Measurements from ENCODE around the gene CLEC18B. TPM values are rescaled to one million over a fixed set of nuclear protein-coding genes. Genes with fewer than 3 reads are reported as not detected.
"Not testable (repeated sequence)": the region's sequence is repeated elsewhere in the genome, so short reads cannot be mapped to it uniquely, and the experiment has no call there.

Gene CLEC18B
- total RNA-seq, 3 donors from 2014 or later = 0.16 to 1.6 TPM; not detected in 1

DNA sequence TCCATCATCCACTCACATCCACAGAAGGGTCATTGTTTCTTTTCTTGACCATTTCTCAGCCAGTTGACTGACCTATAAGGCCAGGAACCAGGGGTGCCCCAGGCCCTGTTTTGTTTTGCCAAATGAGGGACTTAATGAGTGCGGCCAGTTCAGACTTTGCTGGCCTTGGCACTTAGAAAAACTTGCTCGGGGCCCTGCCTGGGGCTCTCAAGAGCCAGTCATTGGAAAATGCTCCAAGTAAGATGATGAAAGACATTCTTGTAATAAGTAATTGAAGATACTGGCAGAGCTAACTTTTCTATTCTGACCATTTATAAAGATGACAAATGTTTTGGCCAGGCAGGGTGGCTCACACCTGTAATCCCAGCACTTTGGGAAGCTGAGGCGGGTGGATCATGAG is 29.0 kb upstream of the CLEC18B start:
- Histone ChIP-seq H3K4me1 (no peaks in the 10 kb centered on the region), H3K27ac (peak overlapping the region; percentile 70 to 91), H3K36me3 (peaks cover 3% of the 10 kb centered on the region), H3K27me3 (no peaks in the 10 kb centered on the region), H3K9me3 (no peaks in the 10 kb centered on the region), H3K4me3 (no peak overlapping the region)
- intact Hi-C loops (cut with DNase I; ENCODE audit: low total_unique reads) = no loop called here
- no peak for TF ChIP-seq POLR2AphosphoS5 (IDR thresholded peaks at IDR 0.05)
- no peak for TF ChIP-seq POLR2A (IDR thresholded peaks at IDR 0.05)
- TF ChIP-seq, protein P1, sequence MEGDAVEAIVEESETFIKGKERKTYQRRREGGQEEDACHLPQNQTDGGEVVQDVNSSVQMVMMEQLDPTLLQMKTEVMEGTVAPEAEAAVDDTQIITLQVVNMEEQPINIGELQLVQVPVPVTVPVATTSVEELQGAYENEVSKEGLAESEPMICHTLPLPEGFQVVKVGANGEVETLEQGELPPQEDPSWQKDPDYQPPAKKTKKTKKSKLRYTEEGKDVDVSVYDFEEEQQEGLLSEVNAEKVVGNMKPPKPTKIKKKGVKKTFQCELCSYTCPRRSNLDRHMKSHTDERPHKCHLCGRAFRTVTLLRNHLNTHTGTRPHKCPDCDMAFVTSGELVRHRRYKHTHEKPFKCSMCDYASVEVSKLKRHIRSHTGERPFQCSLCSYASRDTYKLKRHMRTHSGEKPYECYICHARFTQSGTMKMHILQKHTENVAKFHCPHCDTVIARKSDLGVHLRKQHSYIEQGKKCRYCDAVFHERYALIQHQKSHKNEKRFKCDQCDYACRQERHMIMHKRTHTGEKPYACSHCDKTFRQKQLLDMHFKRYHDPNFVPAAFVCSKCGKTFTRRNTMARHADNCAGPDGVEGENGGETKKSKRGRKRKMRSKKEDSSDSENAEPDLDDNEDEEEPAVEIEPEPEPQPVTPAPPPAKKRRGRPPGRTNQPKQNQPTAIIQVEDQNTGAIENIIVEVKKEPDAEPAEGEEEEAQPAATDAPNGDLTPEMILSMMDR (IDR thresholded peaks at IDR 0.05) = no peak
- no peak for DNase-seq (ENCODE audit: low spot score in 2 of 2)

DNA sequence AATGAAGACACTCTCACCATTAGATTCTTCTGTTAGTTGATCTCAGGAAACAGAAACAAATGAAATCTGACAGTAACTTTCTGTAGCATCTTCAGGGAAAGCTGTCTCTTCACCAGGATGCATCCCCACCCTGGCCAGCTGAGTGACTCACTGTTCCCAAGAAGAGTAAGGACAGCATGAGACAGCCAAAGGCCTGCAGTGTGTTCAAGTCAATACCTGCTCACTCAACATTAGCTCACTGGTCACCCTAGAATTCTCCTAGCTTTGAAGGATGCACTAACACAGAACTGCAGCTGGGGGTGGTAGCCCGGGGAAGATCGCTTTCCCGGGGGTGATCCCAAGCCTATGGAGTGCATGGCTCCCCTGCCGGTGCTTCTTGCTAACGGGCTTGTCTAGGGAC is 28.2 kb upstream of the CLEC18B start:
- TF ChIP-seq, protein P1 (IDR thresholded peaks at IDR 0.05) = no peak
- TF ChIP-seq POLR2AphosphoS5 (IDR thresholded peaks at IDR 0.05) (no peak), POLR2A (IDR thresholded peaks at IDR 0.05) (no peak)
- Histone ChIP-seq H3K4me1 (no peaks in the 10 kb centered on the region), H3K36me3 (no peaks in the 10 kb centered on the region), H3K27me3 (no peaks in the 10 kb centered on the region), H3K27ac (peak overlapping the region; percentile 70 to 91), H3K4me3 (no peak overlapping the region), H3K9me3 (no peaks in the 10 kb centered on the region)
- intact Hi-C loops (cut with DNase I; ENCODE audit: low total_unique reads) = no loop called here
- no peak for DNase-seq (ENCODE audit: low spot score in 2 of 2)

DNA sequence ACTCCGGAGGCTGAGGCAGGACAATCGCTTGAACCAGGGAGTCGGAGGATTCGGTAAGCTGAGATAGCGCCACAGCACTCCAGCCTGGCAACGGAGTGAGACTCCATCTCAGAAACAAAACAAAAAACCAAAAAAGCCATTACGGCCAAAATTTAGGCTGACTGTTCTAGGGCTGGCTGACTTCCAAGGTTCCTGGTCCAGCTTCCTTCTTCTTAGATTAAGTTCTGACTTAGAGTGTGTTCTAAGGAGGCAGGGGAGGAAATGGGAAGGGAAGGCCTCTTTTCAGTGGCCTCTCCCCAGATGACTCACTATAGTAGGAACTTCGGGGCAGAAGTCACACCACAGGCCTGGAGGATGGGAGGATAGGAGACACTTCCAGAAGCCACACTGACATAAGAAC is 27.7 kb upstream of the CLEC18B start:
- H3K27ac ChIP-seq = peak overlapping the region; percentile 70 to 91
- peak in 1 of 3 donors; percentile 57 for TF ChIP-seq POLR2AphosphoS5 (IDR thresholded peaks at IDR 0.05)
- no peak for TF ChIP-seq POLR2A (IDR thresholded peaks at IDR 0.05)
- no peak overlapping the region for H3K4me3 ChIP-seq
- intact Hi-C loops (cut with DNase I; ENCODE audit: low total_unique reads) = no loop called here
- H3K36me3 ChIP-seq = no peaks in the 10 kb centered on the region
- no peaks in the 10 kb centered on the region for H3K9me3 ChIP-seq
- no peaks in the 10 kb centered on the region for H3K27me3 ChIP-seq
- H3K4me1 ChIP-seq = no peaks in the 10 kb centered on the region
- DNase-seq (ENCODE audit: low spot score in 2 of 2) = peak in 1 of 2 donors; percentile 44

DNA sequence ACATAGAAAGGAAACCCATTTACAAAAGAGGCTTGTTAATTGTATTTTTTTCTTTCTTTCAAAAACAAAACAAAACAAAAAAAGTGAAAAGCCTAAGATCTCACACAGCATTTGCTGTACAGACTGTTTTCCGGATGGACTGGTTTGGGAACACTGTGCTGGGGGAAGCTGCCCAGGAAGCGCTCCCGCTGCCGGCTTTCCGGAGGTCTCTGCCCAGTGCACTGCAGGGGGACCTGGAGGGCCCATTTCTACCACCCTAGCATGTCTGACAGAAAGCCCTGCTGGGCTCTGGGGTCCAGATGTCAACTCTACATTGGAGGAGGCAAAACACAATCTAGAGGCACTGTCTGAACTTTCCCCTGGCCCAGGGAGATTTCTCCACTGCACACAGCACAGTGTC is 26.3 kb upstream of the CLEC18B start:
- no peak overlapping the region for H3K27ac ChIP-seq
- TF ChIP-seq POLR2A (IDR thresholded peaks at IDR 0.05) = no peak
- TF ChIP-seq, protein P1 (IDR thresholded peaks at IDR 0.05) = no peak
- no peak for TF ChIP-seq POLR2AphosphoS5 (IDR thresholded peaks at IDR 0.05)
- intact Hi-C loops (cut with DNase I; ENCODE audit: low total_unique reads) = no loop called here

DNA sequence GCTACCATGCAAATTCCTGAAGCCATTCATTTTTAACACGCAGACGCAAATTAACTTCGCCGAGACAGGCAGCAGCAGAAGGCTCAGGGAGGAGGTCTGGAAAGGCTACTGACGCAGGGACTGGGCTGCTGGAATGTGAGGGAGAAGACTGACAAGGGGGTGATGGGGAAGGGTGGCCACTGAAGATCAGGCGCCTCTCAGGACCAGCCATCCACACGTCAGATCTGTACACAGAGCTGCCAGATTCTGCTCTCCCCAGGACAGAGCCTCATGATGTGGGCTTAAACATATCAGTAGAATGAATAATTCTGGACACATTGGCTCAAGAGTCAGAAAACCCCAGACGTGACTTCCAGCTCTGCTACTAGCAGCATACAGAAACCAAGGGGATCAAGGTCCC is 25.6 kb upstream of the CLEC18B start:
- DNase-seq (ENCODE audit: low spot score in 2 of 2) = no peak
- TF ChIP-seq, protein P1 (IDR thresholded peaks at IDR 0.05) = no peak
- TF ChIP-seq POLR2AphosphoS5 (IDR thresholded peaks at IDR 0.05) (no peak), POLR2A (IDR thresholded peaks at IDR 0.05) (no peak)
- Histone ChIP-seq H3K27me3 (no peaks in the 10 kb centered on the region), H3K4me3 (no peak overlapping the region), H3K9me3 (no peaks in the 10 kb centered on the region), H3K36me3 (no peaks in the 10 kb centered on the region), H3K4me1 (no peaks in the 10 kb centered on the region), H3K27ac (no peak overlapping the region)
- intact Hi-C loops (cut with DNase I; ENCODE audit: low total_unique reads) = no loop called here

More for the DNA sequence above, 26.3 kb upstream of the CLEC18B start:
- Histone ChIP-seq H3K4me3 (no peak overlapping the region), H3K36me3 (no peaks in the 10 kb centered on the region), H3K27me3 (no peaks in the 10 kb centered on the region), H3K4me1 (no peaks in the 10 kb centered on the region), H3K9me3 (no peaks in the 10 kb centered on the region)
- no peak for DNase-seq (ENCODE audit: low spot score in 2 of 2)

DNA sequence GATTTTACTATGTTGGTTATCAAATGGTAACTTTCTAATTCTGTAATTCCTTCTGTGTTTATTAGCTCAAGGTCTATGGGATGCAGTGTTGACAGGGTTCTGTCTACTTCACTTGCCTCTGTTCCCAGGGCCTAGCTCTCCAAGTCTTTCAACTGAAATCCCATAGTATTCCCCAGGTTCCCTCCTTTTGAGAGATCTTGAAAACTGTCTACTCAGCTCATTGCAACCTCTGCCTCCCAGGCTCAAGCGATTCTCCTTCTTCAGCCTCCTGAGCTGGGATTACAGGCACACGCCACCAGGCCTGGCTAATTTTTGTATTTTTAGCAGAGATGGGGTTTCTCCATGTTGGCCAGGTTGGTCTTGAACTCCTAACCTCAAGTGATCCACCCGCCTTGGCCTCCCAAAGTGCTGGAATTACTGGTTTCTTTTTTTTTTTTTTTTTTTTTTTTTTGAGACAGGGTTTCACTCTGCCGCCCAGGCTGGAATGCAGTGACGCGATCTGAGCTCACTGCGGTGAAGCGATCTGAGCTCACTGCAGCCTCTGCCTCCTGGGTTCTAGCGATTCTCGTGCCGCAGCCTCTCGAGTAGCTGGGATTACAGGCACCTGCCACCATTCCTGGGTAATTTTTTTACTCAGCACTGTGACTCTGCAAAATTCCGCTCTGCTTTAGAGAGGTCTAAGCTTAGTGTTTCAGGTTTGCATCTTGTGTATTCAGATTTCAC is 22.5 kb upstream of the CLEC18B start:
- H3K4me1 ChIP-seq; intact Hi-C loops (cut with DNase I; ENCODE audit: low total_unique reads); H3K27me3 ChIP-seq; H3K4me3 ChIP-seq; DNase-seq (ENCODE audit: low spot score in 2 of 2); H3K36me3 ChIP-seq; H3K9me3 ChIP-seq; H3K27ac ChIP-seq: not testable (repeated sequence)

All from breast epithelium (tissue), 4 donors.